ENCODE data around the gene DCUN1D2.

The DCUN1D2 gene

GRCh38 chr13:113420833-113421600 is 69.5 kb downstream of the DCUN1D2 start:
- Histone ChIP-seq H3K27me3 (peaks cover 27% of the 10 kb centered on the region), H3K9me3 (no peaks in the 10 kb centered on the region)
- no peak for TF ChIP-seq Cebpa-rat (IDR thresholded peaks at IDR 0.05)

GRCh38 chr13:113420232-113420631 is 70.3 kb downstream of the DCUN1D2 start:
- H3K27ac ChIP-seq, result no peak overlapping the region
- TF ChIP-seq Cebpa-rat (IDR thresholded peaks at IDR 0.05), result no peak
- no peaks in the 10 kb centered on the region for H3K36me3 ChIP-seq
- H3K4me1 ChIP-seq, result peaks cover 81% of the 10 kb centered on the region
- peak overlapping the region; percentile 1 for H3K4me2 ChIP-seq
- H3K27me3 ChIP-seq, result peaks cover 33% of the 10 kb centered on the region
- H3K9ac ChIP-seq, result no peak overlapping the region
- peaks cover 10% of the 10 kb centered on the region; the same call in 1 of the 2 replicates for H4K20me1 ChIP-seq
- no peak overlapping the region for H3K4me3 ChIP-seq
- no peaks in the 10 kb centered on the region for H3K9me3 ChIP-seq

More at GRCh38 chr13:113420833-113421600, 69.5 kb downstream of the DCUN1D2 start:
- H3K4me2 ChIP-seq, result peak overlapping the region; percentile 95
- peak overlapping the region; percentile 68; the same call in 1 of the 2 replicates for H3K27ac ChIP-seq
- no peaks in the 10 kb centered on the region for H3K36me3 ChIP-seq
- no peak overlapping the region for H3K9ac ChIP-seq
- 0 out of 2 replicates have a peak overlapping the region, but pooled peaks have one; percentile 6 for H3K4me3 ChIP-seq
- peaks cover 81% of the 10 kb centered on the region for H3K4me1 ChIP-seq
- peaks cover 10% of the 10 kb centered on the region; the same call in 1 of the 2 replicates for H4K20me1 ChIP-seq

GRCh38 chr13:113419531-113420193 is 70.8 kb downstream of the DCUN1D2 start:
- no peak overlapping the region for H3K9ac ChIP-seq
- no peaks in the 10 kb centered on the region for H3K9me3 ChIP-seq
- peak overlapping the region; percentile 1 for H3K4me2 ChIP-seq
- H3K36me3 ChIP-seq, result no peaks in the 10 kb centered on the region
- peaks cover 35% of the 10 kb centered on the region for H3K27me3 ChIP-seq
- peaks cover 10% of the 10 kb centered on the region; the same call in 1 of the 2 replicates for H4K20me1 ChIP-seq
- peaks cover 85% of the 10 kb centered on the region for H3K4me1 ChIP-seq
- TF ChIP-seq Cebpa-rat (IDR thresholded peaks at IDR 0.05), result no peak
- H3K27ac ChIP-seq, result no peak overlapping the region
- no peak overlapping the region for H3K4me3 ChIP-seq

GRCh38 chr13:113418722-113419049 is 71.8 kb downstream of the DCUN1D2 start:
- Histone ChIP-seq H3K4me1 (peaks cover 87% of the 10 kb centered on the region), H3K4me3 (no peak overlapping the region), H3K9me3 (no peaks in the 10 kb centered on the region), H4K20me1 (peaks cover 10% of the 10 kb centered on the region; the same call in 1 of the 2 replicates), H3K4me2 (peak overlapping the region; percentile 89), H3K27ac (no peak overlapping the region), H3K36me3 (no peaks in the 10 kb centered on the region; the same call in 1 of the 2 replicates), H3K27me3 (peaks cover 35% of the 10 kb centered on the region), H3K9ac (no peak overlapping the region)
- TF ChIP-seq Cebpa-rat (IDR thresholded peaks at IDR 0.05), result no peak

GRCh38 chr13:113417836-113418721 is 72.4 kb downstream of the DCUN1D2 start:
- peak; percentile 87 for TF ChIP-seq Cebpa-rat (IDR thresholded peaks at IDR 0.05)
- Histone ChIP-seq H3K27ac (peak overlapping the region; percentile 46; the same call in 1 of the 2 replicates), H3K4me2 (peak overlapping the region; percentile 89), H3K36me3 (peaks cover 6% of the 10 kb centered on the region), H4K20me1 (peaks cover 10% of the 10 kb centered on the region; the same call in 1 of the 2 replicates), H3K9ac (peak overlapping the region; percentile 58; the same call in 1 of the 2 replicates), H3K27me3 (peaks cover 35% of the 10 kb centered on the region), H3K4me1 (peaks cover 87% of the 10 kb centered on the region), H3K9me3 (peaks cover 2% of the 10 kb centered on the region), H3K4me3 (no peak overlapping the region)

GRCh38 chr13:113417008-113417751 is 73.3 kb downstream of the DCUN1D2 start:
- Histone ChIP-seq H3K4me3 (0 out of 2 replicates have a peak overlapping the region, but pooled peaks have one; percentile 19), H3K27ac (peak overlapping the region; percentile 46), H3K36me3 (peaks cover 14% of the 10 kb centered on the region), H4K20me1 (peaks cover 10% of the 10 kb centered on the region; the same call in 1 of the 2 replicates), H3K27me3 (peaks cover 35% of the 10 kb centered on the region), H3K4me2 (peak overlapping the region; percentile 89), H3K9ac (peak overlapping the region; percentile 55), H3K4me1 (peaks cover 84% of the 10 kb centered on the region), H3K9me3 (peaks cover 11% of the 10 kb centered on the region)
- no peak for TF ChIP-seq Cebpa-rat (IDR thresholded peaks at IDR 0.05)

GRCh38 chr13:113415825-113416224 is 74.7 kb downstream of the DCUN1D2 start:
- Histone ChIP-seq H3K4me1 (peaks cover 87% of the 10 kb centered on the region), H3K4me2 (peak overlapping the region; percentile 89), H3K27ac (no peak overlapping the region), H3K36me3 (peaks cover 19% of the 10 kb centered on the region), H3K9ac (no peak overlapping the region), H4K20me1 (peaks cover 10% of the 10 kb centered on the region; the same call in 1 of the 2 replicates), H3K27me3 (peaks cover 35% of the 10 kb centered on the region), H3K4me3 (no peak overlapping the region), H3K9me3 (peaks cover 14% of the 10 kb centered on the region)
- no peak for TF ChIP-seq Cebpa-rat (IDR thresholded peaks at IDR 0.05)

GRCh38 chr13:113415032-113415431 is 75.5 kb downstream of the DCUN1D2 start:
- H3K9ac ChIP-seq, result peak overlapping the region; percentile 45; the same call in 1 of the 2 replicates
- peaks cover 19% of the 10 kb centered on the region for H3K36me3 ChIP-seq
- H3K27me3 ChIP-seq, result peaks cover 35% of the 10 kb centered on the region

More at GRCh38 chr13:113415032-113415431, 75.5 kb downstream of the DCUN1D2 start:
- Histone ChIP-seq H4K20me1 (peaks cover 10% of the 10 kb centered on the region; the same call in 1 of the 2 replicates), H3K9me3 (peaks cover 14% of the 10 kb centered on the region), H3K27ac (peak overlapping the region; percentile 87), H3K4me1 (peaks cover 90% of the 10 kb centered on the region), H3K4me2 (peak overlapping the region; percentile 89), H3K4me3 (no peak overlapping the region)
- TF ChIP-seq Cebpa-rat (IDR thresholded peaks at IDR 0.05), result no peak
